SU-DHL-6 (cell line): ENCODE data around the gene ARHGAP26.

Experiments
- EZH2phosphoT487 ChIP-seq: fragments of 200-600 bp; sonication (generic), shearing (Covaris generic); conservative IDR thresholded peaks from 2 replicates; pipeline ENCODE4 v1.6.1; 2018; ENCODE audit warnings: mild to moderate bottlenecking, antibody characterized with exemption, low read length, moderate library complexity, mixed read lengths
- TF ChIP-seq, protein P1 (sequence below): fragments of 200-600 bp; sonication (generic); IDR thresholded peaks from one replicate; pipeline ENCODE4 v1.5.1; 2017; ENCODE audit warnings: antibody characterized with exemption, mild to moderate bottlenecking, low read length, moderate library complexity; ENCODE audit not compliant: insufficient read depth, poor library complexity, severe bottlenecking

DNA sequence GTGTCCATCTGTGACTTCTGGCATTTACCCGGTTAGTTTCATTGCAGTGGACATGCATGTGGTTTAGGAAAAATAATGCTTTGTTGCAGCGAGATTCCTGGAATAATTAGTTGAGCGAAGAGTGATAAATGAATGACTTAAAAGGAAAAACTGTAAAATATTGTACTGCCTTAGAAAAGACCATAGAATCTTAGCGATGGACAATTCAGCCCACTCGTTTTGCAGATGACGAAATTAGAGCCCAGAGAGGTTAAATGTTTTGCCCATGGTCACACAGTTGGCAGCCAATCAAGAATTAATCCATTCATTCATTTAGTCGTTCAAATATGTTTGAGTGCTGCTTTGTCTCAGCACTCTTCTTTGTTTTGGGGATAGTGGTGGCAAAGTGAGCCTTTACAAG is 107.9 kb downstream of the ARHGAP26 start:
- TF ChIP-seq, protein P1, sequence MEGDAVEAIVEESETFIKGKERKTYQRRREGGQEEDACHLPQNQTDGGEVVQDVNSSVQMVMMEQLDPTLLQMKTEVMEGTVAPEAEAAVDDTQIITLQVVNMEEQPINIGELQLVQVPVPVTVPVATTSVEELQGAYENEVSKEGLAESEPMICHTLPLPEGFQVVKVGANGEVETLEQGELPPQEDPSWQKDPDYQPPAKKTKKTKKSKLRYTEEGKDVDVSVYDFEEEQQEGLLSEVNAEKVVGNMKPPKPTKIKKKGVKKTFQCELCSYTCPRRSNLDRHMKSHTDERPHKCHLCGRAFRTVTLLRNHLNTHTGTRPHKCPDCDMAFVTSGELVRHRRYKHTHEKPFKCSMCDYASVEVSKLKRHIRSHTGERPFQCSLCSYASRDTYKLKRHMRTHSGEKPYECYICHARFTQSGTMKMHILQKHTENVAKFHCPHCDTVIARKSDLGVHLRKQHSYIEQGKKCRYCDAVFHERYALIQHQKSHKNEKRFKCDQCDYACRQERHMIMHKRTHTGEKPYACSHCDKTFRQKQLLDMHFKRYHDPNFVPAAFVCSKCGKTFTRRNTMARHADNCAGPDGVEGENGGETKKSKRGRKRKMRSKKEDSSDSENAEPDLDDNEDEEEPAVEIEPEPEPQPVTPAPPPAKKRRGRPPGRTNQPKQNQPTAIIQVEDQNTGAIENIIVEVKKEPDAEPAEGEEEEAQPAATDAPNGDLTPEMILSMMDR = no peak
- TF ChIP-seq EZH2phosphoT487 = no peak
